Spleen (tissue), 11 donors: ENCODE measurements around the gene CLCN7. TPM values are rescaled to one million over a fixed set of nuclear protein-coding genes. Genes with fewer than 3 reads are reported as not detected.

Source experiments
- DNase-seq: peaks from one replicate; pipeline ENCODE4 v3.0.0-alpha.2; 2020
- H3K27ac ChIP-seq, 8 donors: fragments of 200-600 bp; sonication (generic) in 7 of 8; 1 replicate in 4 of 8; 2 replicates in 4 of 8; pipeline versions ENCODE4 v1.5.0 to v1.8.0; 2016 to 2021; ENCODE audit warnings: inconsistent platforms in 4 of 8, mild to moderate bottlenecking in 4 of 8, moderate library complexity in 1 of 8
- H3K27me3 ChIP-seq, 7 donors: fragments of 200-600 bp; sonication (generic) in 6 of 7; replicated peaks in 1 of 7; 1 replicate in 4 of 7; 2 replicates in 3 of 7; pipeline versions ENCODE4 v1.5.0 to v1.8.0; 2016 to 2021; ENCODE audit warnings: inconsistent platforms in 3 of 7, mild to moderate bottlenecking in 1 of 7
- H3K36me3 ChIP-seq, 6 donors: fragments of 200-600 bp; sonication (generic) in 5 of 6; 1 replicate in 4 of 6; 2 replicates in 2 of 6; pipeline versions ENCODE4 v1.5.0 to v1.8.0; 2016 to 2021; ENCODE audit warnings: inconsistent platforms in 2 of 6
- H3K4me1 ChIP-seq, 6 donors: fragments of 200-600 bp; sonication (generic) in 5 of 6; 1 replicate in 3 of 6; 2 replicates in 3 of 6; pipeline versions ENCODE4 v1.5.0 to v1.8.0; 2016 to 2021; ENCODE audit warnings: inconsistent platforms in 3 of 6
- H3K4me3 ChIP-seq, 8 donors: fragments of 200-600 bp; sonication (generic) in 7 of 8; 1 replicate in 4 of 8; 2 replicates in 4 of 8; pipeline versions ENCODE4 v1.5.0 to v1.8.0; 2016 to 2021; ENCODE audit warnings: inconsistent platforms in 4 of 8, mild to moderate bottlenecking in 4 of 8, moderate library complexity in 2 of 8
- H3K9me3 ChIP-seq, 8 donors: fragments of 200-600 bp; sonication (generic) in 7 of 8; 1 replicate in 4 of 8; 2 replicates in 4 of 8; pipeline versions ENCODE4 v1.5.0 to v1.8.0; 2016 to 2021; ENCODE audit warnings: inconsistent platforms in 4 of 8
- POLR2A ChIP-seq, 3 donors: fragments of 450-650 bp; IDR thresholded peaks; one replicate each; pipeline ENCODE4 v1.5.1; 2017; ENCODE audit warnings: antibody characterized with exemption in 3 of 3, mild to moderate bottlenecking in 1 of 3
- POLR2AphosphoS5 ChIP-seq, 3 donors: sonication (generic); formaldehyde crosslinking; IDR thresholded peaks; one replicate each; pipeline ENCODE4 v1.5.1; 2017; ENCODE audit warnings: antibody characterized with exemption in 3 of 3
- WGBS, 5 donors: extraction: QIAGEN DNeasy Blood & Tissue Kit in 3 of 5; methylation state at CpG; one replicate each; pipeline versions ENCODE4 v1.1.5 to v1.1.7; 2013 to 2018; 5-methylcytosine and 5-hydroxymethylcytosine counted together
- intact Hi-C: fragments of 100-400 bp; cut with DNase I; formaldehyde crosslinking; loops from one replicate; pipeline ENCODE4 v1.15.0; 2023; ENCODE audit warnings: low total_unique reads
- polyA plus RNA-seq, 3 donors: library from polyadenylated mRNA; stranded (reverse); fragments of 200-250 nt; gene quantifications; one replicate each; pipeline ENCODE4 v1.2.1, GENCODE V29; 2013
- total RNA-seq, 7 donors: library from RNA; depleted of rRNA in 3 of 7; stranded (reverse); fragments of >200 nt in 3 of 7; fragmentation: NEBNext Ultra II Directional in 4 of 7; extraction: Animal tissue kit (Norgen Biotek cat#: 25700) in 4 of 7; gene quantifications; one replicate each; pipeline versions ENCODE4 v1.1.0 to v1.2.1, GENCODE V29; 2016 to 2021
- TF ChIP-seq, protein P1 (sequence below), 11 experiments: fragments of 200-600 bp in 7 of 11; fragments of 450-650 bp in 4 of 11; sonication (generic) in 4 of 11; IDR thresholded peaks in 8 of 11; conservative IDR thresholded peaks in 3 of 11; 1 replicate in 7 of 11; 2 replicates in 4 of 11; pipeline versions ENCODE4 v1.4.0 to v1.8.0; 2016 to 2021; ENCODE audit warnings: antibody characterized with exemption in 11 of 11, inconsistent platforms in 4 of 11, mild to moderate bottlenecking in 1 of 11
- donor health status: healthy with polysubstance abuse.
- donor health status: DM: no; HTN: no; CAD: no; lungs with moderate emphysema.
- donor health status: DM: no; HTN: no; CAD: no.
- donor health status: Bipolar disorder and iron deficiency.
- donor health status: healthy.
- donor health status: DM: no; HTN: no; CAD: no.
- donor health status: DM: yes; HTN: yes; CAD: no.

The CLCN7 gene
- total and polyA plus RNA-seq, 10 donors, result 43.2 to 146 (median 115) TPM

- Histone ChIP-seq H3K27ac (no peak overlapping the region), H3K9me3 (no peaks in the 10 kb centered on the region), H3K4me3 (no peak overlapping the region), H3K4me1 (peaks cover 24 to 78% (median 46%) of the 10 kb centered on the region in 6 donors), H3K27me3 (no peaks in the 10 kb centered on the region), H3K36me3 (peaks cover 0 to 30% (median 11%) of the 10 kb centered on the region in 6 donors)
- 82 to 92% (median 83%) methylated on average over 22 of the region's 22 CpGs for WGBS, 5 donors
- no peak for DNase-seq
- intact Hi-C loops, result no loop called here
- TF ChIP-seq, protein P1, sequence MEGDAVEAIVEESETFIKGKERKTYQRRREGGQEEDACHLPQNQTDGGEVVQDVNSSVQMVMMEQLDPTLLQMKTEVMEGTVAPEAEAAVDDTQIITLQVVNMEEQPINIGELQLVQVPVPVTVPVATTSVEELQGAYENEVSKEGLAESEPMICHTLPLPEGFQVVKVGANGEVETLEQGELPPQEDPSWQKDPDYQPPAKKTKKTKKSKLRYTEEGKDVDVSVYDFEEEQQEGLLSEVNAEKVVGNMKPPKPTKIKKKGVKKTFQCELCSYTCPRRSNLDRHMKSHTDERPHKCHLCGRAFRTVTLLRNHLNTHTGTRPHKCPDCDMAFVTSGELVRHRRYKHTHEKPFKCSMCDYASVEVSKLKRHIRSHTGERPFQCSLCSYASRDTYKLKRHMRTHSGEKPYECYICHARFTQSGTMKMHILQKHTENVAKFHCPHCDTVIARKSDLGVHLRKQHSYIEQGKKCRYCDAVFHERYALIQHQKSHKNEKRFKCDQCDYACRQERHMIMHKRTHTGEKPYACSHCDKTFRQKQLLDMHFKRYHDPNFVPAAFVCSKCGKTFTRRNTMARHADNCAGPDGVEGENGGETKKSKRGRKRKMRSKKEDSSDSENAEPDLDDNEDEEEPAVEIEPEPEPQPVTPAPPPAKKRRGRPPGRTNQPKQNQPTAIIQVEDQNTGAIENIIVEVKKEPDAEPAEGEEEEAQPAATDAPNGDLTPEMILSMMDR (IDR thresholded peaks at IDR 0.05 in 8 of 11, conservative IDR thresholded peaks at IDR 0.05 in 3 of 11), result no peak
- TF ChIP-seq POLR2AphosphoS5 (IDR thresholded peaks at IDR 0.05), result no peak
- no peak for TF ChIP-seq POLR2A (IDR thresholded peaks at IDR 0.05)
Measured at GRCh38 chr16:1468426-1468810, 6.4 kb downstream of the CLCN7 start.

GRCh38 chr16:1466968-1467521 is 7.8 kb downstream of the CLCN7 start:
- TF ChIP-seq POLR2A (IDR thresholded peaks at IDR 0.05) (no peak), POLR2AphosphoS5 (IDR thresholded peaks at IDR 0.05) (no peak)
- TF ChIP-seq, protein P1 (IDR thresholded peaks at IDR 0.05 in 8 of 11, conservative IDR thresholded peaks at IDR 0.05 in 3 of 11), result no peak
- H3K27me3 ChIP-seq, result no peaks in the 10 kb centered on the region
- WGBS, 5 donors, result 77 to 92% (median 83%) methylated on average over 13 to 14 of the region's 14 CpGs
- no peak overlapping the region for H3K27ac ChIP-seq
- H3K36me3 ChIP-seq, result peaks cover 0 to 43% (median 15%) of the 10 kb centered on the region in 6 donors
- no peaks in the 10 kb centered on the region for H3K9me3 ChIP-seq
- H3K4me1 ChIP-seq, result peaks cover 17 to 65% (median 32%) of the 10 kb centered on the region in 6 donors
- DNase-seq, result no peak
- intact Hi-C loops, result no loop called here
- no peak overlapping the region for H3K4me3 ChIP-seq

DNA sequence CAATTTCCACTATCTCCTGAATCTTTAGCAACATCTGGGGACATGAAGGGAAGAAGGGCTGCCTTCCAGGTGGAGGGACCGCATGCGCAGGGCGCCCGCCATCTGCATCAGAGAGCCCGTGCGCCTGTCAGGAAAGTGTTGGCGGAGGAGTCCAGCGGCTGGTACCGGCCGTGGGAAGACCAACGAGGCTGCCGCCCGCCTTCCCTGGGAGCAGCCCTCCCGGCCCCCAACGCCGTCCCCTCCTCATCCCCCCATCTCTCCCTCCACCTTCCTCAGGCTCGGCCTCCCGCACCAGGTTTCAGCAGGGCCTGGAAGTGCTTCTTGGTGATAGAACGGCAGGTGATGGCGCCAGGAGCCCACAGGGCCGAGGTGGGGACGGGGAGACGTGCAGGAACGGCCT is 8.8 kb downstream of the CLCN7 start:
- peaks cover 8 to 55% (median 22%) of the 10 kb centered on the region in 6 donors for H3K4me1 ChIP-seq
- no peak for DNase-seq
- no peaks in the 10 kb centered on the region for H3K27me3 ChIP-seq
- WGBS, 5 donors, result 86 to 96% (median 91%) methylated on average over 19 to 24 of the region's 24 CpGs
- TF ChIP-seq POLR2AphosphoS5 (IDR thresholded peaks at IDR 0.05), result no peak
- TF ChIP-seq, protein P1 (IDR thresholded peaks at IDR 0.05 in 8 of 11, conservative IDR thresholded peaks at IDR 0.05 in 3 of 11), result no peak
- no peak for TF ChIP-seq POLR2A (IDR thresholded peaks at IDR 0.05)
- intact Hi-C loops, result no loop called here
- H3K27ac ChIP-seq, result no peak overlapping the region
- no peaks in the 10 kb centered on the region for H3K9me3 ChIP-seq
- no peak overlapping the region for H3K4me3 ChIP-seq
- peaks cover 0 to 53% (median 20%) of the 10 kb centered on the region in 6 donors for H3K36me3 ChIP-seq

GRCh38 chr16:1465567-1465915 is 9.3 kb downstream of the CLCN7 start:
- Histone ChIP-seq H3K9me3 (no peaks in the 10 kb centered on the region), H3K4me3 (no peak overlapping the region), H3K27me3 (no peaks in the 10 kb centered on the region), H3K4me1 (peaks cover 4 to 49% (median 17%) of the 10 kb centered on the region in 6 donors), H3K36me3 (peaks cover 0 to 58% (median 25%) of the 10 kb centered on the region in 6 donors), H3K27ac (no peak overlapping the region)
- intact Hi-C loops, result no loop called here
- WGBS, 5 donors, result 88 to 96% (median 92%) methylated on average over 6 to 13 of the region's 13 CpGs
- no peak for DNase-seq
- TF ChIP-seq POLR2AphosphoS5 (IDR thresholded peaks at IDR 0.05) (no peak), POLR2A (IDR thresholded peaks at IDR 0.05) (no peak)
- TF ChIP-seq, protein P1 (IDR thresholded peaks at IDR 0.05 in 8 of 11, conservative IDR thresholded peaks at IDR 0.05 in 3 of 11), result no peak
